ENCODE results near the gene EEF1AKMT3. TPM values are rescaled to one million over a fixed set of nuclear protein-coding genes. Genes with fewer than 3 reads are reported as not detected.

The EEF1AKMT3 gene
- polyA plus RNA-seq, 1 donor (not counting 4 experiments of a cell fraction or from before 2014, with no cell fraction given), result 7.7 TPM

DNA sequence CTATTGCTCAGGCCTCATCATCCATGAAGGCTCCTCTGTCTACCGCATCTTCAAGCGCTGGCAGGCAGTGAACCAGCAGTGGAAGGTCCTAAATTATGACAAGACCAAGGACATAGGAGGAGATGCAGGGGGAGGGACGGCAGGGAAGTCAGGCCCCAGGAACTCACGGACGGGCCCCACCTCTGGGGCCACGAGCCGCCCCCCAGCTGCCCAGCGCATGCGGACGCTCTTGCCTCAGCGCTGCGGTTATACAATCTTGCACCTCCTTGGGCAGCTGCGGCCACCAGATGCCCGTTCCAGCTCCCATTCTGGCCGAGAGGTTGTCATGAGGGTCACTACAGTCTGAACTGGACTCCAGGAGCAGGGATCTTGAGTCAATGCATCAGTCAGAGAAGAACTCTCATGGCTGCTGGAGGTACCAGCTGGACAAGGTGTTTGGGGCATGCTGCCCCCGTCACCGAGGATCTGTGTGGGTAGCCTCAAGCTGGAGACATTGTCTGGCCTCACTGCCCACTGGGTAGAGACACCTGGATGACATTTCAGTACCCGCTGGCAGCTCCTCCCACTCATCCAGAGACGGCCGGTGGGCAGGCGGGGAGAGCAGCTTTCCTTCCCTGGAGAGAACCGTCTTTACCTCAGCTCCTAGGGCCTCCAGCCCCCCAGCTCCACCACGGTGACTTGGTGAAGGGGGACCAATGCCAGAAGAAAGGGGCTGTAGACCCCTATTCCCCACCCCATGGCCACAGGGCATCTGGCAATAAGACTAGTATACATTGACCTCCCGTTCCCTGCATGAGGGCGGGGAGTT, 13.7 kb upstream of the EEF1AKMT3 start:
- DNase-seq (ENCODE audit: low read depth, low spot score) (no peak), FAIRE-seq (no peak)
- peaks cover 30 to 46% of the 10 kb centered on the region in 2 experiments for H3K36me3 ChIP-seq (ENCODE audit: control insufficient read depth in 2 of 2, extremely low read depth in 1 of 2, insufficient read depth in 2 of 2, low read length in 2 of 2)
- peaks cover 7% of the 10 kb centered on the region for H4K20me1 ChIP-seq (ENCODE audit: control insufficient read depth, extremely low read depth, insufficient read depth, low read length)
- no peak overlapping the region for H3K9ac ChIP-seq (ENCODE audit: control insufficient read depth, extremely low read depth, insufficient read depth, low read length)
- H2AFZ ChIP-seq (ENCODE audit: control insufficient read depth, low read length), result no peak overlapping the region
- H3K4me1 ChIP-seq (ENCODE audit: control insufficient read depth, extremely low read depth, insufficient read depth, low read length), result peaks cover 29% of the 10 kb centered on the region
- H3K27ac ChIP-seq (ENCODE audit: control insufficient read depth, insufficient read depth, low read length), result no peak overlapping the region
- H3K9me3 ChIP-seq (ENCODE audit: control insufficient read depth, low read depth, low read length), result no peaks in the 10 kb centered on the region
- dilution Hi-C loops (cut with MboI; ENCODE audit: extremely low pct_ligation_motif_present, low sequenced_read_pairs), result no loop called here
- H3K4me3 ChIP-seq (ENCODE audit: control insufficient read depth in 2 of 3, extremely low read depth in 1 of 3, insufficient read depth in 2 of 3, low read depth in 1 of 3, low read length in 3 of 3), result no peak overlapping the region
- H3K27me3 ChIP-seq (ENCODE audit: control insufficient read depth, extremely low read depth, insufficient read depth, low read length), result no peaks in the 10 kb centered on the region
- no peak overlapping the region for H3K4me2 ChIP-seq (ENCODE audit: control insufficient read depth, extremely low read depth, insufficient read depth, low read depth, low read length)
- H3K9me1 ChIP-seq (ENCODE audit: control insufficient read depth, extremely low read depth, insufficient read depth, low read length), result no peaks in the 10 kb centered on the region
- H3K79me2 ChIP-seq (ENCODE audit: control insufficient read depth, insufficient read depth, low read length), result peaks cover 13% of the 10 kb centered on the region
- TF ChIP-seq, protein P1, sequence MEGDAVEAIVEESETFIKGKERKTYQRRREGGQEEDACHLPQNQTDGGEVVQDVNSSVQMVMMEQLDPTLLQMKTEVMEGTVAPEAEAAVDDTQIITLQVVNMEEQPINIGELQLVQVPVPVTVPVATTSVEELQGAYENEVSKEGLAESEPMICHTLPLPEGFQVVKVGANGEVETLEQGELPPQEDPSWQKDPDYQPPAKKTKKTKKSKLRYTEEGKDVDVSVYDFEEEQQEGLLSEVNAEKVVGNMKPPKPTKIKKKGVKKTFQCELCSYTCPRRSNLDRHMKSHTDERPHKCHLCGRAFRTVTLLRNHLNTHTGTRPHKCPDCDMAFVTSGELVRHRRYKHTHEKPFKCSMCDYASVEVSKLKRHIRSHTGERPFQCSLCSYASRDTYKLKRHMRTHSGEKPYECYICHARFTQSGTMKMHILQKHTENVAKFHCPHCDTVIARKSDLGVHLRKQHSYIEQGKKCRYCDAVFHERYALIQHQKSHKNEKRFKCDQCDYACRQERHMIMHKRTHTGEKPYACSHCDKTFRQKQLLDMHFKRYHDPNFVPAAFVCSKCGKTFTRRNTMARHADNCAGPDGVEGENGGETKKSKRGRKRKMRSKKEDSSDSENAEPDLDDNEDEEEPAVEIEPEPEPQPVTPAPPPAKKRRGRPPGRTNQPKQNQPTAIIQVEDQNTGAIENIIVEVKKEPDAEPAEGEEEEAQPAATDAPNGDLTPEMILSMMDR (optimal IDR thresholded peaks at IDR 0.05 in 1 of 3, IDR thresholded peaks at IDR 0.05 in 1 of 3, conservative IDR thresholded peaks at IDR 0.05 in 1 of 3; ENCODE audit: extremely low read depth in 1 of 3, insufficient read depth in 2 of 3, low read length in 3 of 3), result no peak
- TF ChIP-seq EZH2 (IDR thresholded peaks at IDR 0.05; ENCODE audit: low read length), result no peak

DNA sequence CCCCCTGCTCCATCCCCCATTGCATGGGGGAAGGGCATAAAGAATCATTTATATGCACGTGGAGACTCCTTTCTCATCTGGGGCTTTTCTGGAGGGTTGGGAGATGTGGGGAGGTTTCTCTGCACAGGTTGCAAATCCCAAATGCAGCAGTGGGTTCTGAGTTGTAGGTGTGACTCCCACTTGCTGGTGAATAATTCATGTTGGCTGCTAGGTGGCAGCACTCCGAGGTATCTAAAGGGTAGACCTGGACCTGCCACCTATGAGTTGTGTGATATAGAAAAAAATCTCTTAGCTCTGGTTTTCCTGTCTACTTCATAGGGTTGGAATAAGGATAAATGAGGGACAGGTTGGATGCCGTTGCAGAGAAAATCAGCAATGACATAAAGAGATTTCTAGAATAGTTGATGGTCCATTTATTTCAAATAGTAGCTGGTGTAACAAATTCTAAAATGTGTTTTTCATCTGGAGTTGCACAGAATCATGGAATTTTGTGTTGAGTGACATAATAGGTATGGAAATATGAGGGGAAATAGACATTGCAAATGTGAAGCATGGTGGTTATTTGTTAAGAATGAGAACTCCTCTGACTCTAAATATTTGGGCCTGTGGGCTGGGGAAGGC, 12.9 kb upstream of the EEF1AKMT3 start:
- Histone ChIP-seq H3K36me3 (ENCODE audit: control insufficient read depth in 2 of 2, extremely low read depth in 1 of 2, insufficient read depth in 2 of 2, low read length in 2 of 2) (peaks cover 35 to 53% of the 10 kb centered on the region in 2 experiments), H3K9me1 (ENCODE audit: control insufficient read depth, extremely low read depth, insufficient read depth, low read length) (no peaks in the 10 kb centered on the region), H3K27me3 (ENCODE audit: control insufficient read depth, extremely low read depth, insufficient read depth, low read length) (no peaks in the 10 kb centered on the region), H3K4me1 (ENCODE audit: control insufficient read depth, extremely low read depth, insufficient read depth, low read length) (peaks cover 29% of the 10 kb centered on the region), H3K9me3 (ENCODE audit: control insufficient read depth, low read depth, low read length) (no peaks in the 10 kb centered on the region), H4K20me1 (ENCODE audit: control insufficient read depth, extremely low read depth, insufficient read depth, low read length) (peaks cover 7% of the 10 kb centered on the region), H3K4me3 (ENCODE audit: control insufficient read depth in 2 of 3, extremely low read depth in 1 of 3, insufficient read depth in 2 of 3, low read depth in 1 of 3, low read length in 3 of 3) (no peak overlapping the region), H3K79me2 (ENCODE audit: control insufficient read depth, insufficient read depth, low read length) (peaks cover 20% of the 10 kb centered on the region), H3K9ac (ENCODE audit: control insufficient read depth, extremely low read depth, insufficient read depth, low read length) (no peak overlapping the region), H3K4me2 (ENCODE audit: control insufficient read depth, extremely low read depth, insufficient read depth, low read depth, low read length) (no peak overlapping the region), H3K27ac (ENCODE audit: control insufficient read depth, insufficient read depth, low read length) (no peak overlapping the region), H2AFZ (ENCODE audit: control insufficient read depth, low read length) (no peak overlapping the region)
- dilution Hi-C loops (cut with MboI; ENCODE audit: extremely low pct_ligation_motif_present, low sequenced_read_pairs), result no loop called here
- TF ChIP-seq, protein P1 (optimal IDR thresholded peaks at IDR 0.05 in 1 of 3, IDR thresholded peaks at IDR 0.05 in 1 of 3, conservative IDR thresholded peaks at IDR 0.05 in 1 of 3; ENCODE audit: extremely low read depth in 1 of 3, insufficient read depth in 2 of 3, low read length in 3 of 3), result peak; percentile 58 to 79 (median 59)
- TF ChIP-seq EZH2 (IDR thresholded peaks at IDR 0.05; ENCODE audit: low read length), result no peak
- FAIRE-seq (peak; percentile 29), DNase-seq (ENCODE audit: low read depth, low spot score) (no peak)
